Prostate gland (tissue), 2 donors: ENCODE data around the gene RAB29. TPM values are rescaled to one million over a fixed set of nuclear protein-coding genes. Genes with fewer than 3 reads are reported as not detected.

ENCODE experiments used
- DNase-seq: peaks from one replicate; pipeline ENCODE4 v3.0.0-alpha.2; 2019; ENCODE audit warnings: low spot score
- H3K27ac ChIP-seq, 2 donors: fragments of 200-600 bp; sonication (generic); 2 replicates each; pipeline ENCODE4 v1.5.1; 2017 to 2019
- H3K27me3 ChIP-seq: fragments of 200-600 bp; sonication (generic); replicated peaks from 2 replicates; pipeline ENCODE4 v1.5.1; 2019; ENCODE audit not compliant: insufficient read depth
- H3K36me3 ChIP-seq, 2 donors: fragments of 200-600 bp; sonication (generic); 1 replicate in 1 of 2; 2 replicates in 1 of 2; pipeline versions ENCODE4 v1.5.1 to v1.8.1; 2017 to 2019
- H3K4me1 ChIP-seq: fragments of 200-600 bp; sonication (generic); replicated peaks from 2 replicates; pipeline ENCODE4 v1.5.1; 2019
- H3K4me3 ChIP-seq, 2 donors: fragments of 200-600 bp; sonication (generic); 2 replicates each; pipeline ENCODE4 v1.5.1; 2017 to 2019
- H3K9me3 ChIP-seq: fragments of 200-600 bp; sonication (generic); 2 replicates; pipeline ENCODE4 v1.5.1; 2017
- CTCF ChIP-seq, 4 experiments: fragments of 200-600 bp in 2 of 4; fragments of 450-650 bp in 2 of 4; sonication (generic) in 2 of 4; IDR thresholded peaks; 1 replicate in 3 of 4; 2 replicates in 1 of 4; pipeline ENCODE4 v1.5.1; 2016 to 2019; ENCODE audit warnings: antibody characterized with exemption in 4 of 4, mild to moderate bottlenecking in 2 of 4, moderate library complexity in 2 of 4
- POLR2A ChIP-seq: fragments of 450-650 bp; IDR thresholded peaks from one replicate; pipeline ENCODE4 v1.6.1; 2016; ENCODE audit warnings: antibody characterized with exemption, mild to moderate bottlenecking
- POLR2AphosphoS5 ChIP-seq: sonication (generic); formaldehyde crosslinking; IDR thresholded peaks from one replicate; pipeline ENCODE4 v1.6.1; 2017; ENCODE audit warnings: antibody characterized with exemption
- WGBS: methylation state at CpG from one replicate; pipeline ENCODE4 v1.1.5; 2018; 5-methylcytosine and 5-hydroxymethylcytosine counted together
- intact Hi-C: fragments of 100-400 bp; cut with DNase I; formaldehyde crosslinking; loops from one replicate; pipeline ENCODE4 v1.14.2; 2022
- total RNA-seq, 2 donors: library from RNA; depleted of rRNA; stranded (reverse); fragments of >200 nt; gene quantifications; one replicate each; pipeline ENCODE4 v1.1.0, GENCODE V29; 2016

RAB29 gene
- total RNA-seq, 2 donors from 2014 or later = 18.6 to 36.7 TPM

DNA sequence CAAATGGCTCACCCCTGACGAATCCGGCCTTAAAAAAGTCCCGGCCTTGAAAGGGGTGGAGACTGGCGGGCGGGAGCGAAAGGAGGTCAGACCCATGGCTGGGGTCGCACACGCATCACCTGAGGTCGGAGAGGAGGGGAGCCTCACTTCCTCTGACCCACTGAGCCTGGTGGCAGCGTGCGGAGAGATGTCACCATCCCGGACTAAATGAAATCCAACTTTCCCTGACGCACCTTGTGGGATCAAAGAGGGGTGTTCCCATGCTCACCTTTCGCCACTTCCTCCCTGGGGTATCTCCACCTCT, 38.4 kb upstream of the RAB29 start:
- Histone ChIP-seq H3K27me3 (no peaks in the 10 kb centered on the region), H3K4me3 (peak overlapping the region; percentile 59 to 87), H3K27ac (peak overlapping the region; percentile 84 to 90), H3K9me3 (no peaks in the 10 kb centered on the region), H3K4me1 (peaks cover 8% of the 10 kb centered on the region), H3K36me3 (no peaks in the 10 kb centered on the region)
- TF ChIP-seq POLR2A (no peak), CTCF (IDR thresholded peaks at IDR 0.05) (no peak), POLR2AphosphoS5 (no peak)
- intact Hi-C loops = no loop called here
- 6% methylated on average over 14 of the region's 14 CpGs for WGBS
- no peak for DNase-seq

DNA sequence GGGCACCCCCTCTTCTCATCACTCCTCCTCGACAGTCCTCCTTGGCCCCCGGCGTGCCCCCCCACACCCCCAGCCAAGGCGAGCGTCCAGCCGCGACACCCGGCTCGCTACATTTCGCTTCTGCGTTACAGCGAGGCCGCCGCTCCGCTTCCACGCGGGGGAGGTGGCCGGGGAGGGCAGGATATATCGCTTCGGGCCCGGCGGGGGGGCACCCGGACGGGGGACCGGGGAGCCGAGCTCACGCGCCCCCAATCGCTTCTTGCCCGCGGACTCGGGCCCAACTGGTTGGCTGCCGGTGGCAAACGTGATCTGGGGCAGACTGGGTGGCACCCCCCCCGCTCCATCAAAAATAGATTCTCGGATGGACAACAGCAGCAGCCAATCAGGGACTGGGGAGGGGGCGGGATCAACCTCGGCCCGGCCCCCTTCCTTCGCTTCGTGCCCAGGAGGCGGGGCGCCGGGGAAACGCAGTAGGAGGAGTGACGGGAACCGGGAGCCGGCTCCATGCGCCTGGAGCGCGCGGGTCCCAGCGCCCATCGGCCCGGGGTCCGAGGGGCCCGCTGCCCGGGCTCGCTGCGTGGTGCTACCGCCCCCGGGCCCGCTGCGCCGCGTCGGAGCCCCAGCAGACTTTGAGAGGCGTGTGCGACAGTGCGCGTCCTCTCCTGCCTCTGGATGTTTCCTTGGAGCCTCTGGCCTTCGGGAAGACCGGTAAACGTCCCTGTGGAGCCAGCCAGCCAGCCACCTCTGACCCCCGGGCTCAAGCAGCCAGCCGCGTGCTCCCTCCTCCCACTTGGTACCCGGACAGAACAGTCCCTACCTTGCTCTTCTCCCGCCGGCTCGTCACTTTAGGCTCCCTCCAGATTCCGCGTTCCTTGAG, 37.8 kb upstream of the RAB29 start, which contains the start of gene SLC41A1:
SLC41A1 (minus strand) TSS at position 321 of the 877 bp plus-strand sequence. CDS start 2,757 bp downstream, outside the sequence.
- Histone ChIP-seq H3K4me1 (peaks cover 8% of the 10 kb centered on the region), H3K4me3 (peak within 1 kb of the TSS; percentile 59 to 87), H3K9me3 (no peaks in the 10 kb centered on the region), H3K36me3 (no peaks in the 10 kb centered on the region), H3K27ac (peak within 1 kb of the TSS; percentile 84 to 90), H3K27me3 (no peaks in the 10 kb centered on the region)
- intact Hi-C loops = no loop called here
- TF ChIP-seq POLR2AphosphoS5 (peak; percentile 96), POLR2A (peak; percentile 88), CTCF (IDR thresholded peaks at IDR 0.05) (no peak)
- peak; percentile 96 for DNase-seq
- WGBS = under 1% methylated on average over 69 of the region's 83 CpGs

DNA sequence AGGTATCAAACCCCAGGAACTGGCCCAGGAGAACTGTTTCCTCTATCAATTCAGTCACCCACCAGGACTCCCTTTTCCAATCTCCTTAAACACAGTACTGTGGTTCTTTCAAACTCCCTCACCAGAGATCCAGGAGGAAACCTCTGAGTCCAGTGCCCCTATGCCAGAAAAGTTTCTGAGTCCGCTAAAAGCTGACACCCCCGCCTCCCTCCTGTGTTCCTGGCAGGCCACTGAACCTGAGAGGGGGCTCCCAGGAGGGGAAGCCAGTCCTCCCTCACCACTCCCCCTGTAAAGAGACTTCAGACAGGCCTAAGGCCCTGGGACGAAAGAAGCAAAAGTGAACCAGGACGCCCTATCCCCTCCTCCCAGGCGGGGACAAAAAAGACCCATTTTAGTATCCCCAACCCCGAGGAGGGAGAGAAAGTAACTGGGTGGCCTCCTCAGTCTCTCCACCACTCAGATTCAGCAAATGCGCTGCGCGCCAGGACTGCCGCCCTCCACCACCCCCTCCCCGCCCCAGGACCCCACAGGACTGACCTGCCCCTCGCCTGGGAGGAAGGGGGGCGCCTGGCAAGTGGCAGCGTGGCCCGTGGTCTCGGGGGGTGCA, 37.1 kb upstream of the RAB29 start:
- TF ChIP-seq POLR2AphosphoS5 = no peak
- no peak for TF ChIP-seq POLR2A
- H3K4me1 ChIP-seq = peaks cover 8% of the 10 kb centered on the region
- peak; percentile 10 for DNase-seq
- no peaks in the 10 kb centered on the region for H3K27me3 ChIP-seq
- H3K9me3 ChIP-seq = no peaks in the 10 kb centered on the region
- 5% methylated on average over 16 of the region's 16 CpGs for WGBS
- no peaks in the 10 kb centered on the region for H3K36me3 ChIP-seq
- intact Hi-C loops = no loop called here
- H3K4me3 ChIP-seq = peak overlapping the region; percentile 59 to 87
- H3K27ac ChIP-seq = peak overlapping the region; percentile 84 to 90

GRCh38 chr1:205811660-205812059, 36.4 kb upstream of the RAB29 start:
- DNase-seq = peak; percentile 13
- peak overlapping the region; percentile 59 to 87 for H3K4me3 ChIP-seq
- H3K4me1 ChIP-seq = peaks cover 8% of the 10 kb centered on the region
- TF ChIP-seq POLR2AphosphoS5 (no peak), CTCF (IDR thresholded peaks at IDR 0.05) (no peak), POLR2A (no peak)
- no peaks in the 10 kb centered on the region for H3K36me3 ChIP-seq
- H3K27ac ChIP-seq = peak overlapping the region; percentile 84 to 90
- intact Hi-C loops = no loop called here
- H3K27me3 ChIP-seq = no peaks in the 10 kb centered on the region
- WGBS = 19% methylated on average over 5 of the region's 5 CpGs
- no peaks in the 10 kb centered on the region for H3K9me3 ChIP-seq

DNA sequence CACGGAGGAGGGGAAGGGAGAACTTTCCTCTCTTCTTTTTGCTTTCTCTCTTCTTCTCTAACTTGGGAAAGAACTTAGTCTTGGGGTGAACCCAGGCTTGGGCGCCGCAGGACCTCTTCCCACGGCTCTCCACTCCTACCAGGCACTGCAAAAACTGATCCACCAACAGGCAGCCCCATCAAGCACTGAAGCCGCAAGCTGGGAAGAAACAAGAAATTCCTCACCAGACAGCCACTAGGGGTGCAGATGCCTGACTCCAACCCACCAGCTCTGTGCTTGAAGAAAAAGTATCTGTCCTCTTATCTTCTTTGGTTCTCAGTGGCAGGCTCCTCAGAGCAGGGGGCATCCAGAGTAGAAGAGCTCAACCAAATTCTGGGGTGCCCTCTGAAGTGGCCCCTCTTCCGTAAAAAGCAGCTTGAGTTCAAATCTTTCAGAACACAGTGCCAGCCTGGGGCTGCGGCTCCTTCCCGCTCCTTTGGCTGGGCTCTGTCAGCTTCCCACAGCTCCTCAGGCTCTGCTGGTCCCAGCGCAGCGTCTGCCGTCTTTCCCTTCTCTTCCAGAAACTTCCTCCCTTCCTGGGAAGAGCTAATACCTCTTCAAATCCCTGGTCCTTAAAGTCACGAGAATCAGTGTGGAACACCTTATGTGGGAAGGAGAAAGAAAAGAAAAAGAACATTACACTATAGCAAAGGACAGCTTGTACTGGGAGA, 35.3 kb upstream of the RAB29 start:
- H3K4me1 ChIP-seq = peaks cover 8% of the 10 kb centered on the region
- no peak for DNase-seq

More for the DNA sequence above, 35.3 kb upstream of the RAB29 start:
- TF ChIP-seq POLR2AphosphoS5 (no peak), CTCF (IDR thresholded peaks at IDR 0.05) (no peak)
- WGBS = 95% methylated on average over 12 of the region's 12 CpGs
- Histone ChIP-seq H3K27me3 (no peaks in the 10 kb centered on the region), H3K9me3 (no peaks in the 10 kb centered on the region), H3K36me3 (no peaks in the 10 kb centered on the region), H3K27ac (no peak overlapping the region), H3K4me3 (no peak overlapping the region)
- intact Hi-C loops = no loop called here
